ENCODE results near the gene HPCAL4.

GRCh38 chr1:39681999-39682398 lies 9.2 kb downstream of the HPCAL4 start:
- no peak for TF ChIP-seq POLR2A (IDR thresholded peaks at IDR 0.05)
- TF ChIP-seq CTCF (IDR thresholded peaks at IDR 0.05): no peak
